Astrocyte (in vitro differentiated cells and primary cell): ENCODE measurements around the gene ADORA1.

ENCODE experiments used
- EZH2 ChIP-seq: IDR thresholded peaks from 2 replicates; pipeline ENCODE4 v1.6.1; 2012; ENCODE audit warnings: mild to moderate bottlenecking, low read length, inconsistent platforms; ENCODE audit not compliant: insufficient read depth
- TF ChIP-seq, protein P1 (sequence below): IDR thresholded peaks from 2 replicates; pipeline ENCODE4 v1.5.1; 2011; ENCODE audit warnings: low read depth, mild to moderate bottlenecking, inconsistent platforms, low read length, moderate library complexity; ENCODE audit not compliant: insufficient read depth

DNA sequence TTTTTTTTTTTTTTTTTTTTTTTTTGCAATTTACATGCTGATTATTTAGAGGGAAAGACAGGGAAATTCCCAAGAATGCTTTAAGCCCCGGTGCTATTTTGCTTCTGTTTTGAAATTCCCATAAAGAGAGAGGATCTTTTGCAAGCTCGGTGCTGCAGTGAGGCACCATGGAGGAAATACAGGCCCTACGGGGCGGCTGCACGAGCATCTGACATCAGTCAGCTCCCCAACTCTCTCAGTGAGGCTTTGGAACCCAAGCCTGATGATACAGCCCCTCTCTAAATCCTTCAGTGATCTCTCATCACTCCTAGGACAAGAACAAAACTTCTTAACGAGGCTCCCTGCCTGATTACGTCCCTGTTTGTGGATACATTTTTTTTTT, 59.8 kb downstream of the ADORA1 start:
- TF ChIP-seq, protein P1, sequence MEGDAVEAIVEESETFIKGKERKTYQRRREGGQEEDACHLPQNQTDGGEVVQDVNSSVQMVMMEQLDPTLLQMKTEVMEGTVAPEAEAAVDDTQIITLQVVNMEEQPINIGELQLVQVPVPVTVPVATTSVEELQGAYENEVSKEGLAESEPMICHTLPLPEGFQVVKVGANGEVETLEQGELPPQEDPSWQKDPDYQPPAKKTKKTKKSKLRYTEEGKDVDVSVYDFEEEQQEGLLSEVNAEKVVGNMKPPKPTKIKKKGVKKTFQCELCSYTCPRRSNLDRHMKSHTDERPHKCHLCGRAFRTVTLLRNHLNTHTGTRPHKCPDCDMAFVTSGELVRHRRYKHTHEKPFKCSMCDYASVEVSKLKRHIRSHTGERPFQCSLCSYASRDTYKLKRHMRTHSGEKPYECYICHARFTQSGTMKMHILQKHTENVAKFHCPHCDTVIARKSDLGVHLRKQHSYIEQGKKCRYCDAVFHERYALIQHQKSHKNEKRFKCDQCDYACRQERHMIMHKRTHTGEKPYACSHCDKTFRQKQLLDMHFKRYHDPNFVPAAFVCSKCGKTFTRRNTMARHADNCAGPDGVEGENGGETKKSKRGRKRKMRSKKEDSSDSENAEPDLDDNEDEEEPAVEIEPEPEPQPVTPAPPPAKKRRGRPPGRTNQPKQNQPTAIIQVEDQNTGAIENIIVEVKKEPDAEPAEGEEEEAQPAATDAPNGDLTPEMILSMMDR = no peak
- TF ChIP-seq EZH2 = no peak
